Central memory CD8-positive, alpha-beta T cell (primary cell): ENCODE results near the gene MXD3.

Experiments
- ATAC-seq: fragments of 150-1000 bp; cut with Tn5 transposase; replicated peaks from 2 replicates; pipeline ENCODE4 v1.10.0; 2022; ENCODE audit warnings: mild to moderate bottlenecking, moderate FRiP score, moderate number of reproducible peaks; ENCODE audit not compliant: poor library complexity, severe bottlenecking; ENCODE audit errors: extremely low read depth
- DNase-seq, 2 donors: peaks; one replicate each; pipeline ENCODE4 v3.0.0; 2021; ENCODE audit warnings: low spot score in 2 of 2
- H3K27ac Mint-ChIP-seq: one replicate; pipeline ENCODE4 v1.8.0; 2022; ENCODE audit warnings: low read depth, mild to moderate bottlenecking, moderate library complexity, mixed read lengths
- H3K27me3 Mint-ChIP-seq: one replicate; pipeline ENCODE4 v1.8.0; 2022; ENCODE audit warnings: mixed read lengths
- H3K36me3 Mint-ChIP-seq: one replicate; pipeline ENCODE4 v1.8.0; 2022; ENCODE audit warnings: mild to moderate bottlenecking, moderate library complexity, mixed read lengths; ENCODE audit not compliant: insufficient read depth
- H3K4me1 Mint-ChIP-seq: one replicate; pipeline ENCODE4 v1.8.0; 2022; ENCODE audit warnings: mixed read lengths
- H3K4me3 Mint-ChIP-seq: one replicate; pipeline ENCODE4 v1.8.0; 2022; ENCODE audit warnings: mild to moderate bottlenecking, moderate library complexity, mixed read lengths
- H3K9me3 Mint-ChIP-seq: one replicate; pipeline ENCODE4 v1.8.0; 2022; ENCODE audit warnings: mixed read lengths

Gene MXD3

GRCh38 chr5:177336603-177337494 is 25.2 kb upstream of the MXD3 start:
- peak overlapping the region; percentile 6 for H3K4me3 Mint-ChIP-seq
- peak overlapping the region; percentile 65 for H3K27ac Mint-ChIP-seq
- H3K9me3 Mint-ChIP-seq: no peaks in the 10 kb centered on the region
- peaks cover 37% of the 10 kb centered on the region for H3K4me1 Mint-ChIP-seq
- peaks cover 37% of the 10 kb centered on the region for H3K36me3 Mint-ChIP-seq
- DNase-seq (no peak), ATAC-seq (no peak)
- no peaks in the 10 kb centered on the region for H3K27me3 Mint-ChIP-seq

DNA sequence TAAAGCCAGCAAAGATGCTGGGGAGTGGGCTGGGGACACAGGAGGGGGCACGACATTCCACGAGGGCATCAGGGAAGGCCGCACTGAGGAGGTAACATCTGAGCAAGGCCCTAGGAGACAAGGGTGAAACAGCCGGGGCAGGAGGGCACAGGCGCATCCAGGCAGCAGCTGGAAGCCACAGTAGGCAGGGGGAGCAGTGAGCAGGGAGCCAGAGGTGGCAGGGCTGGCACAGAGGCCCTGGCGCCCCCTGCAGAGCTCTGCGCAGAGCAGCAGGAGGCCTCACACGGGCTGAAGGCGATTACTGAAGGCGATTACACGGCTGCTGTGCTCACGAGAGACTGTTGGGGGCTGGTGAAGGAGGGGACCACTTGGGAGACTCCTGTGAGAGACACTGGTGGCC is 24.4 kb upstream of the MXD3 start:
- ATAC-seq: no peak

DNA sequence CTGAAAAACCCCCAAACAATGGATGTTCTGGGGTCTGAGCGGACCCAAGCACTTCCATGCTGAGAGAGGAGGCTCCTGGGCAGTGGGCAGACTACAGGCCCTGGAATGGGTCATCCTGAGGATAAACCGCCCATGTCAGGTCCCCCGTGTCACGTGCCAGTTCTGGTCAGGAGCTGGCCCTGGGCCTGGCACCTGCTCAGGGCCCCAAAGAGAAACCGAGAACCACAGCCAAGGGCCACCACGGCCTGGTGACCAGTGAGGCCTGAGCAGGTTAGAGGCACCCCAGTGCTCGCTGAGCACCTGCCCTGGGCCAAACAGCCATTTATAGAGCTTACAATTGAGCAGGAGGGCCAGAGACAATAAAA is 24.0 kb upstream of the MXD3 start:
- no peak overlapping the region for H3K27ac Mint-ChIP-seq

More for the DNA sequence above, 24.4 kb upstream of the MXD3 start:
- DNase-seq: no peak
- H3K9me3 Mint-ChIP-seq: no peaks in the 10 kb centered on the region
- H3K27me3 Mint-ChIP-seq: no peaks in the 10 kb centered on the region
- H3K27ac Mint-ChIP-seq: peak overlapping the region; percentile 65
- peak overlapping the region; percentile 6 for H3K4me3 Mint-ChIP-seq
- H3K4me1 Mint-ChIP-seq: peaks cover 34% of the 10 kb centered on the region
- H3K36me3 Mint-ChIP-seq: peaks cover 36% of the 10 kb centered on the region

DNA sequence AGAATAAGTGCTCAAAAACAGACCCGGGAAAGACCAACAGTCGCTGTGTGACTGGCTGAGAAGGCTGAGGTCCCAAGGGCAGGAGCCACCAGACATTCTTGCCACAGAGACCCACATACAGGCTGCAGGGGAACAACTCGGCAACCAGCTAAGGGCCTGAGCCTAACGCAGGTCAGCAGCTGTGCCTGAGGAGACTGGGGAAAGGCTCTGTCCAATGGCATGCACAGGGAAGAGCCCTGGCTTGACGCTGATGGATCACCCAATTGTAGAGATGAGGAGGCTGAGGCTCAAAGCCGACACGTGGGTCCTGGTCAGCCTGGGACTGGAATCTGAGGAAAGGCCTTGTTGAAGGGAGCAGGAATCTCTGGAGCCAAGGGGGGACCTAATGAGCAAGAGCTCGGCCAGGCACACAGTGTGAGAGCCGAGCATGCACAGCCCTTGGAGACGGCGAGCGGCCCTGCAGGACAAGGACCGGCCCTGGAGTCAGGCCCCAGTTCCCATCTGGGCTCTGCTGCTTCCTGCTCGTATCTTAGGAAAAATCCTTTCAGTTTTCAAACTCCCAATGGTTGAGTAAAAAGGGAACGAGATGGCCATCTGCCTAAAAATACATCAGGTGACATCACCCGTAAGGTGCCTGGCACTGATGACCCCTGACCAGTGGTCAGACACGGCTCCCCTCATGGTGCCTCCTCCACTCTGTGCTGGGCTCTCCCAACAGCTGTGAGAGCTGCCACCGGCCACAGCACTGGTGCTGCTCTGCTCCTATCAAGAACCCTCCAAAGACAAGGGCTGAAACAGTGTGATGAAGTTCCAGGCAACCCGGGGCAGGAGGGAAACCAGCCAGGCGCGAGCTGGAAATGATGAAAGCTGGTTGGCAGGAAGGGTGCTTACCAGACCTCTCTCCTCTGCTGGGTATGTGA is 23.3 kb upstream of the MXD3 start:
- Mint-ChIP-seq H3K27me3 (no peaks in the 10 kb centered on the region), H3K27ac (no peak overlapping the region)

More for the DNA sequence above, 24.0 kb upstream of the MXD3 start:
- Mint-ChIP-seq H3K9me3 (no peaks in the 10 kb centered on the region), H3K4me3 (no peak overlapping the region), H3K4me1 (peaks cover 39% of the 10 kb centered on the region), H3K27me3 (no peaks in the 10 kb centered on the region), H3K36me3 (peaks cover 36% of the 10 kb centered on the region)
- DNase-seq (no peak), ATAC-seq (no peak)

GRCh38 chr5:177334155-177334551 is 22.5 kb upstream of the MXD3 start:
- Mint-ChIP-seq H3K4me3 (no peak overlapping the region), H3K4me1 (peaks cover 33% of the 10 kb centered on the region), H3K27me3 (no peaks in the 10 kb centered on the region), H3K27ac (no peak overlapping the region), H3K36me3 (peaks cover 32% of the 10 kb centered on the region), H3K9me3 (no peaks in the 10 kb centered on the region)
- DNase-seq: no peak
- ATAC-seq: no peak

More for the DNA sequence above, 23.3 kb upstream of the MXD3 start:
- Mint-ChIP-seq H3K9me3 (no peaks in the 10 kb centered on the region), H3K36me3 (peaks cover 37% of the 10 kb centered on the region), H3K4me1 (peaks cover 42% of the 10 kb centered on the region), H3K4me3 (no peak overlapping the region)
- no peak for ATAC-seq
- DNase-seq: no peak

DNA sequence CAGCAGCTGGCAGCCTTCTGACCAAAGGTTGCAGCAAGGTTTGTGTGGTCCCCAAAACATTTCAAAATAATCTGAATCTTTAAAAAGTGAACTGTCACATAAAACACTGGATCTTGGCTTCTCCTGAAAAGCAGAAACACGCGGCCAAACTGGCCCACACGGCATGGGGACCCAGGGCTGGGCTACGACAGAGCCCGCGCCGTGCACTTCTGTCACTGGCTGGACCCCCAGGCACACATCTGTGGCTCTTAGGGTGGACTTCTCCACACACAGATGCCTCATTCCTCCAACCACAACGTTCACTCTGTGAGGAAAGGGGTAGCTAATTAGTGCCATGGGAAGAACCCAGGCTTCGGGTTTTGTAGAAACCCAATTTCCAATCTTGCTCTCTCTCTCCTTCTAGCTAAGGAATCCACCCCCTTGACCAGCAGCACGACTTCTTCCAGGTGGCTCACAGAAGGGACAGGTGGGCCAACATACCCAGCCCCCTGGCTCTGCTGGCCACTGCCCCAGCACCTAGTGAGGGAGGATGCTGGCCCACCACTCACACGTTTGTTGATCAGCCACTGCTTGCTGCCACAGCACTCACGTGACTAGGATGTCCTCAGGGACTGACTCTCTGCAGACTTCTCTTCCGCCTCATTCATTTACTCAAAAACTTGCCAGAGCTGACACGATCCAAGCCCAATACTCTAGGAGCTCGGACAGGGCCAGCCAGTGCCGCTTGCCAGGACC is 21.9 kb upstream of the MXD3 start:
- DNase-seq (no peak), ATAC-seq (no peak)
- peaks cover 34% of the 10 kb centered on the region for H3K36me3 Mint-ChIP-seq
- no peaks in the 10 kb centered on the region for H3K27me3 Mint-ChIP-seq
- H3K4me3 Mint-ChIP-seq: no peak overlapping the region
- no peak overlapping the region for H3K27ac Mint-ChIP-seq
- peaks cover 28% of the 10 kb centered on the region for H3K4me1 Mint-ChIP-seq
- no peaks in the 10 kb centered on the region for H3K9me3 Mint-ChIP-seq

GRCh38 chr5:177332896-177333260 is 21.2 kb upstream of the MXD3 start:
- peak overlapping the region; percentile 53 for H3K27ac Mint-ChIP-seq
- ATAC-seq (no peak), DNase-seq (no peak)
- H3K4me3 Mint-ChIP-seq: no peak overlapping the region
- H3K9me3 Mint-ChIP-seq: no peaks in the 10 kb centered on the region
- H3K27me3 Mint-ChIP-seq: no peaks in the 10 kb centered on the region
- H3K36me3 Mint-ChIP-seq: peaks cover 36% of the 10 kb centered on the region
- peaks cover 29% of the 10 kb centered on the region for H3K4me1 Mint-ChIP-seq

DNA sequence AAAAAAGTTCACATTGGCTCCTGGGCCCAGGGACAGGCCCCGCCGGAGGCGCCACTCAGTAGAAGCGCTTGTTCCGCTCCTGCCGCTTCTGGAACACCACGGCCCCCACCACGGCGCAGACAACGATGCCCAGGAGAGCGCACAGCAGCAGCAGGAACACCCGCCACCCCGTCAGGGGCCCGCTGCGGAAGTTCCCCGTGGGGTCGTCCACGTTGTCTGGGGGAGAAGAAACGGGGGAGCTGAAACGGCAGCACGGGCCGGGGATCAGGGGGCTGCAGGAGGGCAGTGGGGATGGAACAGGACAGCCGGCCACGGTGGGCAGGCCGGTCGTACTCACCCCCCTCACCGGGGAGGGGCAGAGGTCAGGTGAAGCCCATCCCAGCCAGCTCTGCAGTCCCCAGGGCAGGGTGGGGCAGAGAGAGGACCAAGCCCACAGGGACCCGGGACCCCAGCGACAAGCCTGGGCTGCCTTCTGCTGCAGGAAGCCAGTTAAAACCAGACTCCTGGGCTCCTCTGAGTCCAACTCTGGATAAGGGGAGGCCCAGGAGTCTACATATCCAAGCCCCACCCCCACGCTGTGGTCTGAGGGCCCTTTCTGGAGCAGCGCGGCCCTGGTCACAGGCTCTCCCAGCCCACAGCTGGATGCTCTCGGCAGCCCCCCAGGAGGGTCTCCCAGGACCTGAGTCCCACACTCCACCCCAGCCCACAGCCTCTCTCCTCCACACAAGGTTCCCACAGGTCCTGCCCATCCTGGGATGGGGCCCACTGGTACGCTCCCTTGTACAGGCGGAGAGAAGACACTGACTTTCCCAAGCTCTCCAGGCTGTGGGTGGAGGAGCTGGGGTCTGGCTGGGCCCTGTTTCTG is 20.6 kb upstream of the MXD3 start:
- Mint-ChIP-seq H3K9me3 (no peaks in the 10 kb centered on the region), H3K4me3 (no peak overlapping the region), H3K27ac (peak overlapping the region; percentile 53), H3K27me3 (no peaks in the 10 kb centered on the region), H3K4me1 (peaks cover 34% of the 10 kb centered on the region), H3K36me3 (peaks cover 38% of the 10 kb centered on the region)
- ATAC-seq (no peak), DNase-seq (no peak)

- H3K4me3 Mint-ChIP-seq: no peak overlapping the region
- peaks cover 31% of the 10 kb centered on the region for H3K36me3 Mint-ChIP-seq
- peaks cover 29% of the 10 kb centered on the region for H3K4me1 Mint-ChIP-seq
- H3K27me3 Mint-ChIP-seq: no peaks in the 10 kb centered on the region
- no peak for DNase-seq
- peak overlapping the region; percentile 53 for H3K27ac Mint-ChIP-seq
- ATAC-seq: no peak
- H3K9me3 Mint-ChIP-seq: no peaks in the 10 kb centered on the region
These were observed 19.5 kb upstream of the MXD3 start for GRCh38 chr5:177330991-177331842.

- H3K27ac Mint-ChIP-seq: no peak overlapping the region
- peaks cover 23% of the 10 kb centered on the region for H3K4me1 Mint-ChIP-seq
- no peaks in the 10 kb centered on the region for H3K27me3 Mint-ChIP-seq
- no peak overlapping the region for H3K4me3 Mint-ChIP-seq
- peaks cover 24% of the 10 kb centered on the region for H3K36me3 Mint-ChIP-seq
- H3K9me3 Mint-ChIP-seq: no peaks in the 10 kb centered on the region
- no peak for DNase-seq
- no peak for ATAC-seq
These were observed 18.2 kb upstream of the MXD3 start for GRCh38 chr5:177329883-177330282.
